NCI-H1694 treated with DMSO at 0.1 percent for 48 hours (cell line): Measurements from ENCODE around the gene PDE10A.

Source experiments
- DNase-seq: peaks from one replicate; lab custom pipeline; 2025; lab: John Stamatoyannopoulos, UW

PDE10A gene

GRCh38 chr6:165662749-165663376, at the start of gene PDE10A:
TSS of gene PDE10A (minus strand) at chr6:165663241. CDS start at chr6:165662811, 430 bp downstream.
- DNase-seq = no peak

DNA sequence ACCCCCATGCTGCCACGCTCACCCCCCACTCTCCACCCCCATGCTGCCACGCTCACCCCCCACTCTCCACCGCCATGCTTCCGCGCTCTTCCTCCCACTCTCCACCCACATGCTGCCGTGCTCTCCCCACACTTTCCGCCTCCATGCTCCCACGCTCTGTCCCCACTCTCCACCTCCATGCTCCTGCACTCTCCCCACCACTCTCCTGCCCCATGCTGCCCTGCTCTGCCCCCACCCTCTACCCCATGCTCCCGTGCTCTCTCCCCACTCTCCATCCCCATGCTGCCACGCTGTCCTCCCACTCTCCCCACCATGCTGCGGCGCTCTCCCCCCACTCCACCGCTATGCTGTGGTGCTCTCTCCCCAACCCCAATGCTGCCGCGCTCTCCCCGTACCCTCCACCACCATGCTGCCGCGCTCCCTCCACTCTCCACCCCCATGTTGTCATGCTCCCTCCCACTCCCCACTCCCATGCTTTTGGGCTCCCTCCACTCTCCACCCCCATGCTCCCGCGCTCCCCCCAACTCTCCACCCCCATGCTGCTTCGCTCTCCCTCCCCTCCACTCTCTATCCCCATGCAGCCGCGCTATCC, 46.0 kb upstream of the PDE10A start:
- no peak for DNase-seq

DNA sequence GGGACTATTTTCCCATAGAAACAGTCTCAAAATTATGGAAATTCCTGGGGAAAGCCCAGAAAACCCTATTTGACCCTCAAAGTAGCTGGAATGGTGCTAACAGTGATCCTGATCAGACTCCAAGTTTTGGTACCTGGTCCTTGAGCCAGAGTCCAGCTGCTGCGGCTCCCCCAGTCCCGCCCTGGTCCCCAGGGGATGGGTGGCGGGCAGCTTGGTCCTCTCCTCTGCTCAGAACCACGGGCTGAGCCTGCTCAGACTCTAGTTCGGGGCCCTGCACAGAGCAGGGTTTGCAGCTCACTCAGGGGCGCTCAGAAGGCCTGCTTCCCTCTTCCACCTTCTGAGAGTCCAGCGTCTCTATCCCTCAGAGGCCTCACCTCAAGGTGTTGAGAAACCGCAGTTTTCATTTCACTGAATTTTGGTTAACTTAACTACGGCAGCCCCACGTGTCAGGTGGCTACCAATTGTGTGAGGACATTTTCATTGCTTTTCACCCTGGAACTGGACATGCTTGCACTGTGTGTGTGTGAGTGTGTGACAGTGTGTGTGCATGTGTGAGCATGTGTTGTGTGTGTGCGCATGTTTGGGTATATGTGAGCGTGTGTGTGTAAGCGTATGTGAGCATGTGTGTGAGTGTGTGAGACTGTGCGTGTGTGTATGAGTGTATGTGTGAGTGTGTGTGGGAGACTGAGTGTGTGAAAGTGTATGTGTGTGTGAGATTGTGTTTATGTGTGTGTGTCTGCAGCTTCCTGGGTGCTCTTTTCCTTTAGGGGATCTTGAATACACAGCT, 44.2 kb upstream of the PDE10A start:
- no peak for DNase-seq

- DNase-seq = no peak
These were observed 42.9 kb upstream of the PDE10A start for GRCh38 chr6:165705941-165706340.

GRCh38 chr6:165704045-165704748, 41.2 kb upstream of the PDE10A start:
- DNase-seq = no peak

DNA sequence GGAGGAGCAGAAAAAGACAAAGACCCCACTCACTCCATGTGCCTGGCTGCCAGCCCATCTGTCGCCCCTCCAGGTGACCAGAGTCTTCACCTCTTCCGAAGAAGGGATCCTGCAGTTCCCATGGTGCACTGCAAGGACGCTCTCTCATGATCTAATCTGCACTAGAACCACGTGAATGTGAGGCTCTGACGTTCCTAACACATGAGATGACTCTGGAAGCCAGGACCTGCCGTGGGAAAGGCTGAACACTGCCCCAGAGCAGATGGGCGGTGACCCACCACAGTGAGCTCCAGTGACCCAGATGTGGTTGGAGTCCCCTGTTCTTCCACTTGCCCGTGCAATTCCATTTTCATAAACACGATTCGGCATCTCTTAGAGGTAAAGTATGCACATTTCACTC, 39.6 kb upstream of the PDE10A start:
- DNase-seq = no peak

GRCh38 chr6:165701564-165702354, 38.7 kb upstream of the PDE10A start:
- DNase-seq = no peak

DNA sequence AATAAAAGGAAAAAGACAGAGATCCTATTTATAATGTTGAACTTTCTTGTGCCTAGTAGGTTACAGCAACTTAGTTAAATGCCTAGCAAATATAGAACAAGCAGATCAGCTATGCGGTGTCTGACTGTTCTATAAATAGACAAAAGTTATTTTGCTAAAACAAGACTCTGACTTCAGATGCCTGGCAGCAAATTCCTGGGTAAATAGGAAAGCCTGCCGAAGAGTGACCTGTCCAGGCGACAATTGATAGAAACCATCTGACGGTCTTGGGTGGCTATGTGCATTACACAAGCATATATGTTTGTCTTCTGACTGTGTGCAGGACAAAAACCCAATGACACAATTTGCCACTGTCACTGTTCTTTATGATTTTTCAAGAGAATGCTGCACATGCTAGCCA, 38.0 kb upstream of the PDE10A start:
- no peak for DNase-seq

- DNase-seq = no peak
These were observed 35.8 kb upstream of the PDE10A start for GRCh38 chr6:165698868-165699267.

DNA sequence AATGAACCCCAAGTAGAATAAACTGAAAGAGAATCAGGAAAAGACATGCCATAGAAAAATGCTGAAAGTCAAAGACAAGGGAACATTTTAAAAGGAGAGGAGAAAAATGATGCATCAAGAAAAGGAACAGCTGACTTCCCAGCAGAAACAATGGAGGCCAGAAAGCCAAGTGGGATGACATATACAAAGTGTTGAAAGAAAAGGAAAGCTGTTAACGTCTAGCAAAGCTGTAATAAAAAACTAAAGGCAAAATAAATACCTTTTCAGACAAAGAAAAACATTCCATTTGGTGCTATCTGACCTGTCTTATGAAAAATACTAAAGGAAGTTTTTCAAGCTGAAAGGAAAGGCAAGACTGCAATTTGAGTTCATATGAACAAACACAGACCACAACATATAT, 34.1 kb upstream of the PDE10A start:
- no peak for DNase-seq

- no peak for DNase-seq
These were observed 32.9 kb upstream of the PDE10A start for GRCh38 chr6:165695722-165696515.

DNA sequence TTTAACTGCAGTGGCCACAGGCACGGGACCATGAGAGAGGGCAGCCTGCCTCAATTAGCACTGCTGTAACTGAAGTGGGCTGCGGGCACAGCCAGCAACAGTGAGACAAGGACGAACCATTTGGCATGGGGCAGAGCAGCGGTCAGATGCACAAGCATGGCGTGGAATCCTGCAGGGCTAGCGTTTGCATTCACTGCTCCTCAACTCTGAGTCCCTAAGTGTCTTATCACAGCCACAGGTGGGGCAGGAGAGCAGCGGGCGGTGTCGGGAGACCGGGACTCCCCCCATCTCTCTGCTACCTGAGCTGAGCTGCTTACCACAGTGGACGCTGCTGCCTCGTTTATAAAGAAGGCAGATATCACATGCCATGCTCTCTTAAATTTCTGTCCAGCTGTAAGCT, 31.3 kb upstream of the PDE10A start:
- DNase-seq = no peak

- no peak for DNase-seq
These were observed 29.1 kb upstream of the PDE10A start for GRCh38 chr6:165692106-165692653.

GRCh38 chr6:165689699-165690098, 26.7 kb upstream of the PDE10A start:
- no peak for DNase-seq

GRCh38 chr6:165686596-165687365, 23.7 kb upstream of the PDE10A start:
- no peak for DNase-seq

DNA sequence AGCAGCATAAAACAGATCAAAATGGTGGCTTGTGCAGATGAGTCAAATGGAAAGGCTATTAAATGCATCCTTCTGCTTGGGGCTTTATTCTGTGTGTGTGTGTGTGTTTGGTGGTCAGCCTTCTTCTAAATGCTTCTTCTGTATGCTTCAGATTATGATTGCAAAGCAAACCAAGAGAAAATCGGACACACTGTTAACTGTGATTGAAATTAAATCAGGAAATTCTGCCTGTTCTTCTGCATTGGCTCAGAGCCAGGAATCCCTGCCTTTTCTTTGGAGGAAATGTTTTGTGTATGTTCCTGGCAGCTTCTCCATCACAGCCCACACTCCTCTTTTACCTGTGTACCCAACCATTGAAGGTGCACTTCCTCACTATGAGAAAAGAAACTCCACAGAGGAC, 22.3 kb upstream of the PDE10A start:
- DNase-seq = no peak

- no peak for DNase-seq
These were observed 21.3 kb upstream of the PDE10A start for GRCh38 chr6:165684333-165684732.

DNA sequence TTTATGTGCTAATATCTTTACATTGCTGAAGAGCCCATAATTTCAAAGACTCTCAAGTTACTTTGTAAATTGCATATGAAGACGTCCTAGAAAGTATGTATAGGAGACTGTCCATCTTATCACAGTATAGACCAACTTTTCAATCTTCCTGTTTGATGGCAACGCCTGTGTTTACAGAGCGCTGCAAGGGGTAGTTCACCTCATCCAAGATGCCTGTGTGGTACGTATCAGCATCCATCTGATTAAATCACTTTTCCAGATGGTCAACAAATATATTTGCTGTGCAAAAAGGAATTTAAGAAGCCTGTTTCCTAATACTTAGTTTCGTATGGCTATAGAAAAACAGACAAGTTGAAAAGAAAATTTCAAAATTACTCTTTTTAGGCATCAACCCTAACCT, 17.9 kb upstream of the PDE10A start:
- no peak for DNase-seq

DNA sequence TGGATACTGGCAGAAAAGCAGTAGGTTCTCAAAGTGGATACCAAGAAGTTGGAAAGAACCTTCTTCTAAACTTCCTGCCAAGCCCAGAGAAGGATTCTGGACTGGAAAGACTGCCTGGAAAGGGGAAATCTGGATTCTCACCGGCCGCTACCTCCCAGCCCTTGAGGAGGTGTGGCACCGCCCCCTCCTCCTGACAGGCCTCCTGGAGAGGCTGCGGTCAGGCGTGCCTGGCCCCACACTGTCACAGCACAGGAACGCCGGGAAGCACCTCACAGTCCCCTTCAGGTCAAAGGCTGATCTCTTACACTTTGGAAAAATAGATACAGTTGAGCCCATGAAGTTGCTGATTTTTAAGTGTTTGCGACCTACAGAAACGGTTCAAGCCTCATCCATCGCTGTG, 16.3 kb upstream of the PDE10A start:
- no peak for DNase-seq

DNA sequence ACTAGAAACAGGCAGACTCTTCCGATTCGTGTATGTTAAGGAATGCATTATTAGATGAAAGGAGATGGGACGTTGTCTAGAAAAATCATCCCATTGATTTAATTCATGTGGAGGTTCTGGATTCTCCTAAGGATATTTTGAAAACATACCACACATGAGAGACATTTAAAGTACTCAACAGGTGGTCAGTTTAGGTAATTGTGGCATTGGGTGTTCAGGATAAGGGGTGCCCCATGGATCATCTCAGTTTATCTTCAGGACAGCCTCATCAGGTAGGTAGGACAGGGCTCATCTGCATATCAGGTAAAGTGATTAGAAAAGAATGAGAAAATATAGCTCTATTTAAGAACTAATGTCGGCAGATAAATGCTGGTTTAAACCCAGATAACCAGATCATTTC, 15.9 kb upstream of the PDE10A start:
- DNase-seq = no peak
